ENCODE measurements around the gene PDLIM7. TPM values are rescaled to one million over a fixed set of nuclear protein-coding genes. Genes with fewer than 3 reads are reported as not detected.
A peak's percentile ranks its signal among the peaks of the same experiment; 100 is the strongest.

PDLIM7 gene
- total and polyA plus RNA-seq, 2 experiments from 2014 or later = 94.7 to 128 TPM

DNA sequence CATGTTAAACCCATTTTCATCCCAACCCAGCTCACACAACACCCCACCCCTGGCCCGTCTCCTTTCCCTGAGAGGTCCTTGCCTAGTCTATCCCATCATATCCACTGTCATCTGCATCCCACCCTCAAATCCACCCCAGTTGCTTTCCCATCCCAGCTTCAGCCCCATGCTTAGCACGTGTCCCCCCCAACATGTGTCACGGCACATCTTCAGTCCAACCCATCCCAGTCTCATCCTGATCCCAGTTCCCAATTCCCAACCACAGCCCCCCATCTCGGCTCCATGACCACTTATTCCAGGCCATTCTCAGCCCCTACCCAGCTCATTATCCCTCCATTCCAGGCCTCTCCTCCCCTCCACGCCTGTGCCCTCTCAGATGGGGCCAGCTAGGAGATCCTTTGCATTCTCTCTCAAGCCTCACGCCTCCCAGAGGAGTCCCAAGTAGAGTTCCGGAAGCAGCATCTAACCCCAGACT, 23.4 kb downstream of the PDLIM7 start:
- H3K4me3 ChIP-seq = peak overlapping the region; percentile 44

DNA sequence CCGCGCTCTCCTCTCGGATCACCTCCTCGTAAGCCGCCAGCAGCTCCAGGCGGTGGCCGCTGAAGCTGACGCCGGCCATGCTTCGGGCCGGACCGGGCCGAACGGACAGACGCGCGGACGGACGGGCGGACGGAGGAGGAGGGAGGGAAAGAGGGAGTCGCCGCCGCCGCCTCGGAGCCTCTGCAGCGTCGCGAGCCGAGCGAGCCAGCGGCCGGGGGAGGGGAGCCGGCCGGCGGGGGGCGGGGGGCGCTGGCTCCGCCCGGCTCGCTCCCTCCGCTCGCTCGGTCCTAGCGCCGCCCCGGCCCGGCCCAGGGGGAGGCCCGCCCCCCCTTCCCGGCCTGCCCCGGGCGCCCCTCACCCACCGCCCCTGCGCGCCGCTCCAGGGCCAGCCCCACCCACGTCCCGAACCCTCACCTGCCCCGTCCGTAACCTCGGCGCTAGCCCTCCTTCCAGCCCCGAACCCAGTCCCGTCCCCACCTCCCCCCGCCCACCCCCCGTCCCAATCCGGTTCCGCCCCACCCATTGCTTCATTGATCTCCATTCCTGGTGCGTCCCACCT, 23.9 kb downstream of the PDLIM7 start, which contains the start of gene DBN1:
DBN1 (minus strand) TSS at position 192 of the 559 bp plus-strand sequence; CDS start at position 79, 113 bp downstream.
- DNase-seq (ENCODE audit: low spot score) (peak; percentile 80), ATAC-seq (peak; percentile 26)
- peak within 1 kb of the TSS; percentile 43; the same call in 1 of the 2 replicates for H2AFZ ChIP-seq
- TF ChIP-seq, protein P1, sequence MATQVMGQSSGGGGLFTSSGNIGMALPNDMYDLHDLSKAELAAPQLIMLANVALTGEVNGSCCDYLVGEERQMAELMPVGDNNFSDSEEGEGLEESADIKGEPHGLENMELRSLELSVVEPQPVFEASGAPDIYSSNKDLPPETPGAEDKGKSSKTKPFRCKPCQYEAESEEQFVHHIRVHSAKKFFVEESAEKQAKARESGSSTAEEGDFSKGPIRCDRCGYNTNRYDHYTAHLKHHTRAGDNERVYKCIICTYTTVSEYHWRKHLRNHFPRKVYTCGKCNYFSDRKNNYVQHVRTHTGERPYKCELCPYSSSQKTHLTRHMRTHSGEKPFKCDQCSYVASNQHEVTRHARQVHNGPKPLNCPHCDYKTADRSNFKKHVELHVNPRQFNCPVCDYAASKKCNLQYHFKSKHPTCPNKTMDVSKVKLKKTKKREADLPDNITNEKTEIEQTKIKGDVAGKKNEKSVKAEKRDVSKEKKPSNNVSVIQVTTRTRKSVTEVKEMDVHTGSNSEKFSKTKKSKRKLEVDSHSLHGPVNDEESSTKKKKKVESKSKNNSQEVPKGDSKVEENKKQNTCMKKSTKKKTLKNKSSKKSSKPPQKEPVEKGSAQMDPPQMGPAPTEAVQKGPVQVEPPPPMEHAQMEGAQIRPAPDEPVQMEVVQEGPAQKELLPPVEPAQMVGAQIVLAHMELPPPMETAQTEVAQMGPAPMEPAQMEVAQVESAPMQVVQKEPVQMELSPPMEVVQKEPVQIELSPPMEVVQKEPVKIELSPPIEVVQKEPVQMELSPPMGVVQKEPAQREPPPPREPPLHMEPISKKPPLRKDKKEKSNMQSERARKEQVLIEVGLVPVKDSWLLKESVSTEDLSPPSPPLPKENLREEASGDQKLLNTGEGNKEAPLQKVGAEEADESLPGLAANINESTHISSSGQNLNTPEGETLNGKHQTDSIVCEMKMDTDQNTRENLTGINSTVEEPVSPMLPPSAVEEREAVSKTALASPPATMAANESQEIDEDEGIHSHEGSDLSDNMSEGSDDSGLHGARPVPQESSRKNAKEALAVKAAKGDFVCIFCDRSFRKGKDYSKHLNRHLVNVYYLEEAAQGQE (IDR thresholded peaks at IDR 0.05; ENCODE audit: unreplicated experiment) = no peak
- TF ChIP-seq POLR2AphosphoS5 (IDR thresholded peaks at IDR 0.05; ENCODE audit: low read depth) (peak; percentile 74), ETS1 (IDR thresholded peaks at IDR 0.05) (no peak), JUNB (IDR thresholded peaks at IDR 0.05; ENCODE audit: unreplicated experiment) (no peak), NANOG (IDR thresholded peaks at IDR 0.05; ENCODE audit: borderline replicate concordance) (no peak), CTCF (conservative IDR thresholded peaks at IDR 0.05; ENCODE audit: low read depth in 2 of 2) (no peak), STAT1 (IDR thresholded peaks at IDR 0.05; ENCODE audit: unreplicated experiment) (no peak), ZNF331 (CRISPR knock-in tag; IDR thresholded peaks at IDR 0.05; ENCODE audit: low read depth) (no peak), ZNF114 (CRISPR knock-in tag; IDR thresholded peaks at IDR 0.05) (no peak)
- H3K27ac ChIP-seq (ENCODE audit: low read depth) = no peak within 1 kb of the TSS
- H3K4me3 ChIP-seq = peak within 1 kb of the TSS; percentile 97
- peak within 1 kb of the TSS; percentile 83 for H3K4me3 Mint-ChIP-seq
- H3K27me3 Mint-ChIP-seq (ENCODE audit: insufficient read depth, low read depth, poor library complexity) = peaks cover 28% of the 10 kb centered on the region
- peak within 1 kb of the TSS; percentile 92 for H3K4me2 ChIP-seq
- H4K20me1 ChIP-seq (replicated peaks; ENCODE audit: insufficient read depth) = peaks cover 35% of the 10 kb centered on the region
- H3K4me1 Mint-ChIP-seq = peaks cover 65% of the 10 kb centered on the region
- H3K4me1 ChIP-seq (ENCODE audit: insufficient read depth) = peaks cover 54% of the 10 kb centered on the region
- H3K36me3 ChIP-seq (ENCODE audit: insufficient read depth) = peaks cover 8% of the 10 kb centered on the region; the same call in 1 of the 2 replicates
- H3K27ac Mint-ChIP-seq = peak within 1 kb of the TSS; percentile 92
- no peaks in the 10 kb centered on the region for H3K27me3 ChIP-seq (ENCODE audit: insufficient read depth)
- H3K9me2 ChIP-seq (ENCODE audit: insufficient read depth) = no peaks in the 10 kb centered on the region
- H3F3A ChIP-seq (replicated peaks; ENCODE audit: low read depth) = peaks cover 31% of the 10 kb centered on the region
- peaks cover 44% of the 10 kb centered on the region for H3K79me2 ChIP-seq (replicated peaks; ENCODE audit: insufficient read depth)
- H3K36me3 Mint-ChIP-seq (ENCODE audit: low read depth) = peaks cover 36% of the 10 kb centered on the region
- no peaks in the 10 kb centered on the region for H3K9me3 Mint-ChIP-seq

More for the DNA sequence above, 23.4 kb downstream of the PDLIM7 start:
- H3K27me3 ChIP-seq (ENCODE audit: insufficient read depth) = no peaks in the 10 kb centered on the region
- Mint-ChIP-seq H3K4me1 (peaks cover 63% of the 10 kb centered on the region), H3K4me3 (peak overlapping the region; percentile 60), H3K36me3 (ENCODE audit: low read depth) (peaks cover 33% of the 10 kb centered on the region), H3K27me3 (ENCODE audit: insufficient read depth, low read depth, poor library complexity) (peaks cover 30% of the 10 kb centered on the region), H3K27ac (peak overlapping the region; percentile 61), H3K9me3 (no peaks in the 10 kb centered on the region)
- H3K4me1 ChIP-seq (ENCODE audit: insufficient read depth) = peaks cover 53% of the 10 kb centered on the region
- DNase-seq (ENCODE audit: low spot score) (no peak), ATAC-seq (no peak; the same call in 1 of the 3 replicates)
- H2AFZ ChIP-seq = peak overlapping the region; percentile 43; the same call in 1 of the 2 replicates
- H3K79me2 ChIP-seq (replicated peaks; ENCODE audit: insufficient read depth) = peaks cover 39% of the 10 kb centered on the region
- H3K9me2 ChIP-seq (ENCODE audit: insufficient read depth) = no peaks in the 10 kb centered on the region
- no peak overlapping the region for H3K27ac ChIP-seq (ENCODE audit: low read depth)
- H4K20me1 ChIP-seq (replicated peaks; ENCODE audit: insufficient read depth) = peaks cover 30% of the 10 kb centered on the region
- H3K4me2 ChIP-seq = peak overlapping the region; percentile 73
- 0 out of 2 replicates have a peak, but pooled peaks cover 8% of the 10 kb centered on the region for H3K36me3 ChIP-seq (ENCODE audit: insufficient read depth)
- peaks cover 31% of the 10 kb centered on the region for H3F3A ChIP-seq (replicated peaks; ENCODE audit: low read depth)
- TF ChIP-seq NANOG (IDR thresholded peaks at IDR 0.05; ENCODE audit: borderline replicate concordance) (no peak), CREB1 (CRISPR knock-in tag; IDR thresholded peaks at IDR 0.05; ENCODE audit: low read depth) (no peak), JUNB (IDR thresholded peaks at IDR 0.05; ENCODE audit: unreplicated experiment) (no peak), STAT1 (IDR thresholded peaks at IDR 0.05; ENCODE audit: unreplicated experiment) (no peak)
- TF ChIP-seq, protein P1 (IDR thresholded peaks at IDR 0.05; ENCODE audit: unreplicated experiment) = no peak
